SK-N-SH treated with all-trans-retinoic acid at 6 μM for 48 hours (cell line): ENCODE measurements around the gene FBXL5.

Source experiments
- ATAC-seq: fragments of 200-7000 bp; cut with Tn5 transposase; 3 replicates; pipeline ENCODE4 v1.9.1; 2020; ENCODE audit warnings: mild to moderate bottlenecking, moderate library complexity
- ARNTL ChIP-seq: fragments of 450-650 bp; formaldehyde crosslinking; IDR thresholded peaks from 2 replicates; pipeline ENCODE4 v1.5.0; 2020; ENCODE audit warnings: low read depth, mild to moderate bottlenecking, moderate library complexity, borderline replicate concordance
- BACH2 ChIP-seq: fragments of 250-450 bp; sonication (Bioruptor Pico); IDR thresholded peaks from 2 replicates; pipeline ENCODE4 v1.9.0; 2021; ENCODE audit warnings: mild to moderate bottlenecking, borderline replicate concordance
- CREB5 ChIP-seq: fragments of 250-450 bp; sonication (Bioruptor Pico); IDR thresholded peaks from 2 replicates; pipeline ENCODE4 v1.5.1; 2020; ENCODE audit warnings: low read depth, mild to moderate bottlenecking, moderate library complexity
- CSDC2 ChIP-seq: fragments of 250-450 bp; sonication (Bioruptor Pico); IDR thresholded peaks from 2 replicates; pipeline ENCODE4 v1.5.0; 2020; ENCODE audit warnings: mild to moderate bottlenecking, moderate library complexity
- CSRNP3 ChIP-seq: fragments of 250-450 bp; sonication (Bioruptor Pico); IDR thresholded peaks from 2 replicates; pipeline ENCODE4 v1.5.1; 2021; ENCODE audit warnings: mild to moderate bottlenecking, moderate library complexity
- ESRRG ChIP-seq: fragments of 250-450 bp; sonication (Bioruptor Pico); IDR thresholded peaks from 2 replicates; pipeline ENCODE4 v1.6.1; 2021; ENCODE audit warnings: mild to moderate bottlenecking
- GLIS3 ChIP-seq: fragments of 250-450 bp; sonication (Bioruptor Pico); IDR thresholded peaks from 2 replicates; pipeline ENCODE4 v1.5.0; 2020; ENCODE audit warnings: mild to moderate bottlenecking, moderate library complexity
- PATZ1 ChIP-seq: fragments of 250-450 bp; sonication (Bioruptor Pico); IDR thresholded peaks from 2 replicates; pipeline ENCODE4 v1.8.0; 2020; ENCODE audit warnings: mild to moderate bottlenecking, moderate library complexity, borderline replicate concordance
- POU6F1 ChIP-seq: fragments of 250-450 bp; sonication (Bioruptor Pico); IDR thresholded peaks from 2 replicates; pipeline ENCODE4 v1.8.0; 2021; ENCODE audit warnings: low read depth, mild to moderate bottlenecking, moderate library complexity, borderline replicate concordance
- PPARA ChIP-seq: fragments of 250-450 bp; sonication (Bioruptor Pico); IDR thresholded peaks from 2 replicates; pipeline ENCODE4 v1.5.0; 2020; ENCODE audit warnings: mild to moderate bottlenecking, borderline replicate concordance
- RARB ChIP-seq: fragments of 250-450 bp; sonication (Bioruptor Pico); IDR thresholded peaks from 2 replicates; pipeline ENCODE4 v1.8.0; 2021; ENCODE audit warnings: mild to moderate bottlenecking, moderate library complexity
- SNAI2 ChIP-seq: fragments of 250-450 bp; sonication (Bioruptor Pico); IDR thresholded peaks from 2 replicates; pipeline ENCODE4 v1.5.0; 2020; ENCODE audit warnings: mild to moderate bottlenecking, moderate library complexity
- TCF4 ChIP-seq: fragments of 250-450 bp; sonication (Bioruptor Pico); IDR thresholded peaks from 2 replicates; pipeline ENCODE4 v1.8.0; 2021; ENCODE audit warnings: mild to moderate bottlenecking, moderate library complexity, borderline replicate concordance
- TOX ChIP-seq: fragments of 250-450 bp; sonication (Bioruptor Pico); IDR thresholded peaks from 2 replicates; pipeline ENCODE4 v1.8.0; 2021; ENCODE audit warnings: mild to moderate bottlenecking, moderate library complexity, borderline replicate concordance
- TSHZ2 ChIP-seq: fragments of 250-450 bp; sonication (Bioruptor Pico); IDR thresholded peaks from 2 replicates; pipeline ENCODE4 v1.5.0; 2020; ENCODE audit warnings: mild to moderate bottlenecking, moderate library complexity
- ZC3H10 ChIP-seq: fragments of 250-450 bp; sonication (Bioruptor Pico); IDR thresholded peaks from 2 replicates; pipeline ENCODE4 v1.5.1; 2021; ENCODE audit warnings: mild to moderate bottlenecking, moderate library complexity
- ZFP3 ChIP-seq: fragments of 250-450 bp; sonication (Bioruptor Pico); IDR thresholded peaks from 2 replicates; pipeline ENCODE4 v1.5.0; 2020; ENCODE audit warnings: mild to moderate bottlenecking, moderate library complexity
- ZFP30 ChIP-seq: fragments of 450-650 bp; formaldehyde crosslinking; IDR thresholded peaks from 2 replicates; pipeline ENCODE4 v1.5.0; 2022; ENCODE audit warnings: mild to moderate bottlenecking, moderate library complexity
- ZNF565 ChIP-seq: fragments of 450-650 bp; formaldehyde crosslinking; conservative IDR thresholded peaks from 2 replicates; pipeline ENCODE4 v1.5.0; 2020; ENCODE audit warnings: low read depth, mild to moderate bottlenecking, moderate library complexity
- ZNF70 ChIP-seq: fragments of 450-650 bp; formaldehyde crosslinking; IDR thresholded peaks from 2 replicates; pipeline ENCODE4 v1.5.0; 2020; ENCODE audit warnings: mild to moderate bottlenecking, moderate library complexity
- ZNF8 ChIP-seq: fragments of 450-650 bp; formaldehyde crosslinking; IDR thresholded peaks from 2 replicates; pipeline ENCODE4 v1.5.0; 2020; ENCODE audit warnings: mild to moderate bottlenecking, moderate library complexity

Gene FBXL5

GRCh38 chr4:15577508-15577907 lies 77.6 kb downstream of the FBXL5 start (continued):
- TF ChIP-seq ZNF565 (CRISPR knock-in tag) (no peak), SNAI2 (CRISPR knock-in tag) (no peak), RARB (CRISPR knock-in tag) (no peak), ZNF8 (CRISPR knock-in tag) (no peak), ZFP30 (CRISPR knock-in tag) (no peak)

DNA sequence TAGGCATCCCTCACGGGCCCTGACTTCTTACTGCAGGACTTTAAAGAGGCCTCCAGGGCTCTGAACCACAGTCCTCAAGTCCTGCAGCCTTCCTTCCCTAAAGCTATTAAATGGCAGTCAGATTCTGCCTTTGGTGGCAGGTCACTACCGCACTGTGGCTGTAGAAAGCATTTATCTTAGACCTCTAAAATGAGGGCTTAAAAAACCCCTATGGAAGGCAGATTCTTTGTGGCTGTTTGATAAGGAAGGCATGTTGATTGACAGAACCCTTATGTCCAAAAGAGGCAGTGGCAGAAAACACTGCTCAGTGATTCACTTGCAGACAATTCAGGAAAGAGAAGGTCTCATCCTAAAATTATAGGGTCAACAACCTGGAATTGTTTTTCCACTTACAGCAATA lies 79.2 kb downstream of the FBXL5 start:
- no peak for ATAC-seq
- TF ChIP-seq ARNTL (no peak), ZNF565 (CRISPR knock-in tag) (no peak), ZC3H10 (no peak), ZFP3 (CRISPR knock-in tag) (no peak), POU6F1 (CRISPR knock-in tag) (no peak), PPARA (CRISPR knock-in tag) (no peak), ZNF70 (CRISPR knock-in tag) (no peak), BACH2 (CRISPR knock-in tag) (no peak), ZNF8 (CRISPR knock-in tag) (no peak), TCF4 (CRISPR knock-in tag) (no peak), RARB (CRISPR knock-in tag) (no peak), PATZ1 (CRISPR knock-in tag) (no peak)

GRCh38 chr4:15569746-15570145 lies 85.4 kb downstream of the FBXL5 start:
- ATAC-seq: no peak
- TF ChIP-seq PPARA (CRISPR knock-in tag): no peak
- TF ChIP-seq ZC3H10: no peak

DNA sequence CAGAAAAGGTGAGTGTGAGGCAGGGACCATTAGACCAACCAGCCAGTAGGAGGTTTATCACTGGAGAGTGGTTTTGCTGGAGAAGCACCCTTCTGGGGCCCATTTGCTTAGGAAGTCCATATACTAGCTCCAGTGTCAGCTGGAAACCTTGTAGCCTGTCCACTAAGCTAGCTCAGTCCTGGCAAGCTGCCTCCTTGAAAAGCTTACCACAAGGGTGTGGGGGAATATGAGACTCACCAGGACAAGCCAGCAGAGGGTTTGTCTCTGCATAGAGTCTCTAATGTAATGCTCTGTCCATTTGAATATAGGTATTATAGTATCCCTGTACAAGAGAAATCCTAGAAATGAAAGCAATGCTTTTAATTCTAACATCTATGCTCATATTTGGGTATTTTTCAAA lies 86.3 kb downstream of the FBXL5 start:
- no peak for ATAC-seq
- TF ChIP-seq CSDC2 (no peak), SNAI2 (CRISPR knock-in tag) (no peak), RARB (CRISPR knock-in tag) (no peak), BACH2 (CRISPR knock-in tag) (no peak), ESRRG (CRISPR knock-in tag) (no peak), ZFP3 (CRISPR knock-in tag) (no peak), GLIS3 (no peak), TCF4 (CRISPR knock-in tag) (no peak), CREB5 (CRISPR knock-in tag) (no peak), TSHZ2 (CRISPR knock-in tag) (no peak), ZC3H10 (no peak), PATZ1 (CRISPR knock-in tag) (no peak), POU6F1 (CRISPR knock-in tag) (no peak), TOX (CRISPR knock-in tag) (no peak), ZNF8 (CRISPR knock-in tag) (no peak), CSRNP3 (CRISPR knock-in tag) (no peak), ZNF565 (CRISPR knock-in tag) (no peak)
